ENCODE measurements around the gene SPATA24.
"Not testable (repeated sequence)": the region's sequence is repeated elsewhere in the genome, so short reads cannot be mapped to it uniquely, and the experiment has no call there.

- not testable (repeated sequence) for TF ChIP-seq CTCF (conservative IDR thresholded peaks at IDR 0.05; ENCODE audit: low read depth in 2 of 2); EZH2phosphoT487 (IDR thresholded peaks at IDR 0.05; ENCODE audit: unreplicated experiment); EZH2 (IDR thresholded peaks at IDR 0.05; ENCODE audit: low read depth, unreplicated experiment); POLR2AphosphoS5 (IDR thresholded peaks at IDR 0.05; ENCODE audit: low read depth); ETS1 (IDR thresholded peaks at IDR 0.05); CREB1 (CRISPR knock-in tag; IDR thresholded peaks at IDR 0.05; ENCODE audit: low read depth)
Measured at GRCh38 chr5:139440416-139440815, 36.5 kb upstream of the SPATA24 start.

All from GM23338 (cell line).